ELF-1 (cell line): ENCODE data around the gene YBX1.
"Not testable (repeated sequence)": the region's sequence is repeated elsewhere in the genome, so short reads cannot be mapped to it uniquely, and the experiment has no call there.

ENCODE experiments used
- DNase-seq: peaks from one replicate; pipeline ENCODE4 v3.0.0-alpha.2; 2016; ENCODE audit warnings: low read depth, low spot score

Gene YBX1

GRCh38 chr1:42748021-42748420, 65.8 kb downstream of the YBX1 start:
- DNase-seq: no peak

GRCh38 chr1:42748461-42749410, 66.5 kb downstream of the YBX1 start:
- DNase-seq: no peak

DNA sequence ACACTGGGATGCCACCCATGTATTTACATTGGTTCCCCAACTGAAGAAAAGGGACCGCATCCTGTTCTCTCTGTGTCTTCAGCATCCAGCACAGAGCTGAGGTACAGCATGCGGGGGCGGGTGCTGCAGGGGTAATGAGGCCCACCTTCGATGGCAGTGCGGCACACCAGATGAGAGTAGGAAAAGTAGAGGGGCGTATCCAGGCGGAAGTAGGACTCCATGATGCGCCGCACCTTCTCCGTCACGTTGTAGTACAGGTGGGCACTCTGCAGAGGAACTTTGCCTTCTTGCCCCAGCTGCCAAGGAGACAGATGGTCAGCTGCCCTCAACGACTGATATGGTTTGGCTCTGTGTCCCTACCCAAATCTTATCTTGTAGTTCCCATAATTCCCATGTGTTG, 67.8 kb downstream of the YBX1 start:
- DNase-seq: no peak

DNA sequence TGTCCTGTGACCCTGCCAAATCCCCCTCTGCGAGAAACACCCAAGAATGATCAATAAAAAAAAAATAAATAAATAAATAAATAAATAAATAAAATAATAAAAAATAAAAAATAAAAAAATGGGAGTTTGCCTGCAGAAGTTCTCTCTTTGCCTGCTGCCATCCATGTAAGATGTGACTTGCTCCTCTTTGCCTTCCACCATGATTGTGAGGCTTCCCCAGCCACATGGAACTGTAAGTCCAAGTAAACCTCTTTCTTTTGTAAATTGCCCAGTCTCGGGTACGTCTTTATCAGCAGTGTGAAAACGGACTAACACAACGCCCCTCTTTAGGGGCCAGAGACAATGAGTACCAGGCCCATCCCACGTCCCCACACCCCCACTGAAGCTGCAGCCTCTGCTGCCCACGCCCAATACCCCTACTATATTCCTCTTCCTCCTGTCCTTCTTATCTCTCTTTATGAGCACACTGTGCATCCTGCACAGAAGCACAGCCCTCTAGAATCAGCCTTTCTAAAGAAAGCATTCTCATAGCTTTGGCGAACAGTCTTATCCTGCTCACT, 69.4 kb downstream of the YBX1 start:
- not testable (repeated sequence) for DNase-seq

GRCh38 chr1:42752284-42752683, 70.1 kb downstream of the YBX1 start:
- DNase-seq: no peak

GRCh38 chr1:42753070-42753469, 70.9 kb downstream of the YBX1 start:
- no peak for DNase-seq
